Mesothelial cell of epicardium (in vitro differentiated cells): ENCODE data around the gene CDH4. TPM values are rescaled to one million over a fixed set of nuclear protein-coding genes. Genes with fewer than 3 reads are reported as not detected.

Source experiments
- DNase-seq, 2 experiments: peaks; one replicate each; pipeline ENCODE4 v3.0.0; 2021; ENCODE audit warnings: low spot score in 2 of 2; ENCODE audit not compliant: unreplicated experiment in 2 of 2
- H3K27ac Mint-ChIP-seq: 2 replicates; pipeline ENCODE4 v1.8.0; 2021; ENCODE audit warnings: mixed read lengths
- H3K27me3 Mint-ChIP-seq: 2 replicates; pipeline ENCODE4 v1.8.0; 2021; ENCODE audit warnings: low read depth, mixed read lengths
- H3K36me3 Mint-ChIP-seq: 2 replicates; pipeline ENCODE4 v1.8.0; 2021; ENCODE audit warnings: mixed read lengths
- H3K4me1 Mint-ChIP-seq: 2 replicates; pipeline ENCODE4 v1.8.0; 2021; ENCODE audit warnings: mixed read lengths
- H3K4me3 Mint-ChIP-seq: 2 replicates; pipeline ENCODE4 v1.8.0; 2021; ENCODE audit warnings: mild to moderate bottlenecking, moderate library complexity, mixed read lengths
- H3K9me3 Mint-ChIP-seq: 2 replicates; pipeline ENCODE4 v1.8.0; 2021; ENCODE audit warnings: mixed read lengths
- CTCF ChIP-seq: fragments of 200-600 bp; sonication (generic); IDR thresholded peaks from one replicate; pipeline ENCODE4 v1.5.0; 2021; ENCODE audit warnings: antibody characterized with exemption; ENCODE audit not compliant: unreplicated experiment
- total RNA-seq: library from RNA; stranded (reverse); gene quantifications from 3 replicates; pipeline ENCODE4 v1.2.1, GENCODE V29; 2021

Gene CDH4
- total RNA-seq, 1 donor from 2014 or later: 1.1 TPM

DNA sequence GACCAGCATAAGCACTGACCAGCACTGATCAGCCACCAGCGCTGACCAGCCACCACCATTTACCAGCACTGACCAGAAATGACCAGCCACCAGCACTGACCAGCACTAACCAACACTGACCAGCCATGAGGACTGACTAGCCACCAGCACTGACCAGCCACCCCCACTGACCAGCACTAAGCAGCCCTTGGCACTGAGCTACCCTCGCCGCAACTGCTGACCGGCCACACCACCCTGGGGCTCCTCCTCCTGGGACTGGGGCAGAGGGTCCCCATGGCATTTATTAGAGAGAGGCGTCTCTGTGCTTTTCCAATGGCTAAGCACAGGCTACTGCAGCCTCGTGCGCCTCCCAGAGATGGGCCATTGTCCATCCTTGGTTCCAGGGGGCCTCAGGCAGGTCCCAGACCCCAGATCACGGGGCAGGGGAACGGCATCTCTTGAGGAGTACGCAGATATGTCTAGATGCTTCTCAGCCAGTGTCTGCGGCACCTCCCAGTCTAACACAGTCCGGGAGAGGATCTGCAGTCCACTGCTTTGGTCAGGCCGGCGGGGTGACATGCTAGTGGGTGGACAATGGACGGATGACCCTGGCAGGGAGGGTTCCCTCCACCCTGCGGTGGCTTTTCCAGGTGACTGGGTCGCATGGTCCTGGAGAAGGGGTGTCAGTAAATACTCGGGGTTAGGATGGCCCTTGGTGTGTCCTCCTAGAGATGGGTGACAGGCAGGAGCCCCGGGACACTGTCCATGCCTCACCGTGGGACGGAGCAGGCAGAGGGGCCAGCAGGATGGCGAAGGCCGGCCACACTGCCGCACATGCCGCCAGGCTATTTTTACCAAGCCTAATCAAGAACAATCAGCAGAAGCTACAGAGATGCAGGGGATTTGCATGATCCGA is 645.6 kb downstream of the CDH4 start:
- no peak overlapping the region for H3K27ac Mint-ChIP-seq
- DNase-seq: no peak
- no peak overlapping the region for H3K4me3 Mint-ChIP-seq
- no peaks in the 10 kb centered on the region for H3K9me3 Mint-ChIP-seq
- no peaks in the 10 kb centered on the region for H3K36me3 Mint-ChIP-seq
- no peaks in the 10 kb centered on the region for H3K4me1 Mint-ChIP-seq
- TF ChIP-seq CTCF: no peak
- peaks cover 38% of the 10 kb centered on the region for H3K27me3 Mint-ChIP-seq

DNA sequence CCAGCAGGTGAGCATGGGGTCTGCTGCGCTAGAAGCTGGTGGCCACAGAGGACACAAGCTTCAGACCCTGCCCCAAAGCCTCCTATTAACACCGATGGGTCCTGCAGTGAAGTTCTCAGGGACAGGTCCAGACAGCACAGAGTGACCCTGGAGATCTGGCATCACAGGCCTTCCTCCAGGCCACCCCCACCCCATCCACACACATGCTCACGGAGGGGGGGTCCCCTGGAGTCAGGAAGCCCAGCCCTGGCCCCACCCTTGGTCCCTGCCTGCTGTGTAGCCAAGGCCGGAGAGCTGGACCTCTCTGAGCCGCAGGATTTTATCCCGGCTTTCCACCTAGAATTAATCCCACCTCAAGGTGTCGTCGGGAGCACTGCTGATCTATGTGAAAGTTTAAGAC is 646.3 kb downstream of the CDH4 start:
- no peak for TF ChIP-seq CTCF
- DNase-seq: no peak
- H3K4me3 Mint-ChIP-seq: no peak overlapping the region
- peaks cover 38% of the 10 kb centered on the region for H3K27me3 Mint-ChIP-seq
- no peak overlapping the region for H3K27ac Mint-ChIP-seq
- no peaks in the 10 kb centered on the region for H3K9me3 Mint-ChIP-seq
- no peaks in the 10 kb centered on the region for H3K36me3 Mint-ChIP-seq
- no peaks in the 10 kb centered on the region for H3K4me1 Mint-ChIP-seq

DNA sequence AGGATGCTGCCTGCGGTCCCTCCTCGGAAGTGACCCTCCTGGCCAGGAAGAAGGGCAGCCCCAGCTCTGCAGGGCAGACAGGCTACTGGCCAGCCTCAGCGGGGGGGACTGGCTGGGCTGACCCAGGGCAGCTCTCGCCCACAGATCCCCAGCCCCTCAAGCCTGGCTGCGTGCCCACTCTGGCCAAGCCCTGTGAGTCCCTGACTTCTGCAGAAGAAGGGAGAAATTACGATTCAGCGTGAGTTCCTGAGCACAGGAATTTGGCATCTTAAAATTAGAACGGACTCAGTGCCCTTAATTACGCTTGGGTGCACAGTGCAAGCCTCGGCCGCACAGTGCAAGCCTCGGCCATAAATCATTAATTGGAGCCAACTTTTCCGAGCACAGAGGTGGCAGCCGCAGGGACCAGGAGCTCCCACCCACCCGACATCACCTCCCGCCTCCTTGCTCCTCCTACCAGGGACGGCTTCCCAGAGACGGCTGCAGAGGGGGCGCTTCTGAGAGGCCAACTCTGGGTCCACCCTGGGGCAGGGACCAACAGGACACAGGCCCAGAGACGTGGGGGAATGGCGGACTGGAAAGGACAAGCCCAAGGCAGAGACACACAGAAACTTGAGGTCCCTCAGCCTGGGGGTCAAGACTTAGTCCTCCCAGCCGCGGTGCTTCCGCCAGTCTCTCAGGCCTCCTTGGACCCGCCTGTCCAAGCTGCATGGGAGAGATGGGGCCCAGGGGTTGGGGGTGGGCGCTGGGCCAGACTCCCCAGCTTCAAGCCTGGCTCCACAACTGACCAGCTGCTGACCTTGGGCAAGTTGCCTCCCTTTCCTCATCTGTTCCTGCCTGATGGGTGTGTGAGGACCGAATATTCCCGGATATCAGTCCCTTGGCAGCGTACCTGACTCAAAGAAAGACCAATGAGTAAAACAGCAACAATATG is 648.2 kb downstream of the CDH4 start:
- H3K27ac Mint-ChIP-seq: no peak overlapping the region
- H3K4me3 Mint-ChIP-seq: no peak overlapping the region
- H3K36me3 Mint-ChIP-seq: no peaks in the 10 kb centered on the region

GRCh38 chr20:61900945-61901293 is 648.9 kb downstream of the CDH4 start:
- Mint-ChIP-seq H3K27me3 (peaks cover 26% of the 10 kb centered on the region), H3K4me1 (no peaks in the 10 kb centered on the region), H3K27ac (no peak overlapping the region), H3K36me3 (no peaks in the 10 kb centered on the region), H3K9me3 (no peaks in the 10 kb centered on the region), H3K4me3 (no peak overlapping the region)
- TF ChIP-seq CTCF: no peak
- no peak for DNase-seq

More for the DNA sequence above, 648.2 kb downstream of the CDH4 start:
- H3K9me3 Mint-ChIP-seq: no peaks in the 10 kb centered on the region
- no peak for TF ChIP-seq CTCF
- peaks cover 26% of the 10 kb centered on the region for H3K27me3 Mint-ChIP-seq
- no peak for DNase-seq
- H3K4me1 Mint-ChIP-seq: no peaks in the 10 kb centered on the region

GRCh38 chr20:61901392-61902220 is 649.5 kb downstream of the CDH4 start:
- Mint-ChIP-seq H3K27me3 (peaks cover 21% of the 10 kb centered on the region), H3K9me3 (no peaks in the 10 kb centered on the region), H3K36me3 (no peaks in the 10 kb centered on the region), H3K27ac (no peak overlapping the region), H3K4me1 (no peaks in the 10 kb centered on the region), H3K4me3 (no peak overlapping the region)
- no peak for TF ChIP-seq CTCF
- no peak for DNase-seq
